ENCODE data around the gene ARHGAP6. TPM values are rescaled to one million over a fixed set of nuclear protein-coding genes. Genes with fewer than 3 reads are reported as not detected.

ARHGAP6 gene
- total and polyA plus RNA-seq, 2 donors (not counting 3 experiments of a cell fraction or from before 2014, with no cell fraction given): 0.69 to 0.83 TPM

- H3K4me1 ChIP-seq (ENCODE audit: control insufficient read depth, extremely low read depth, insufficient read depth, low read length): no peaks in the 10 kb centered on the region
- H3K36me3 ChIP-seq (ENCODE audit: control insufficient read depth in 2 of 2, extremely low read depth in 1 of 2, insufficient read depth in 2 of 2, low read length in 2 of 2): no peaks in the 10 kb centered on the region
- H3K4me2 ChIP-seq (ENCODE audit: insufficient read depth, low read length): no peak overlapping the region
- H3K79me2 ChIP-seq (ENCODE audit: control insufficient read depth, insufficient read depth, low read length): no peaks in the 10 kb centered on the region
- no peak overlapping the region for H3K27ac ChIP-seq (ENCODE audit: insufficient read depth, low read depth, low read length)
- no peak for FAIRE-seq
- H3K9me3 ChIP-seq (replicated peaks; ENCODE audit: control insufficient read depth, insufficient read depth, low read length): no peaks in the 10 kb centered on the region
- dilution Hi-C loops (cut with MboI; ENCODE audit: extremely low pct_ligation_motif_present, low sequenced_read_pairs) (no loop called here), intact Hi-C loops (cut with micrococcal nuclease) (no loop called here)
- no peaks in the 10 kb centered on the region for H3K9me1 ChIP-seq (replicated peaks; ENCODE audit: control insufficient read depth, extremely low read depth, insufficient read depth, low read length)
- no peak overlapping the region for H2AFZ ChIP-seq (ENCODE audit: low read depth, low read length)
- ChIA-PET POLR2A (no interaction called here), CTCF (no interaction called here)
- TF ChIP-seq JUN (IDR thresholded peaks at IDR 0.05; ENCODE audit: borderline replicate concordance, insufficient read depth, insufficient read length, low read depth): no peak
- no peak for TF ChIP-seq GATA2 (IDR thresholded peaks at IDR 0.05; ENCODE audit: insufficient read depth, insufficient read length, low read depth, low read length)
- no peak for TF ChIP-seq CTCF (IDR thresholded peaks at IDR 0.05; ENCODE audit: extremely low read depth in 1 of 2, insufficient read depth in 1 of 2, low read depth in 1 of 2, low read length in 2 of 2)
- no peak for TF ChIP-seq POLR2AphosphoS5 (IDR thresholded peaks at IDR 0.05; ENCODE audit: insufficient read depth, low read depth, low read length)
- TF ChIP-seq POLR2A (IDR thresholded peaks at IDR 0.05; ENCODE audit: low read depth, low read length): no peak
- no peak for TF ChIP-seq FOS (IDR thresholded peaks at IDR 0.05; ENCODE audit: borderline replicate concordance, insufficient read depth, low read length)
- no peak for TF ChIP-seq MAX (IDR thresholded peaks at IDR 0.05; ENCODE audit: insufficient read depth, insufficient read length)
- no peak for TF ChIP-seq MYC (IDR thresholded peaks at IDR 0.05; ENCODE audit: low read depth, low read length)
- H4K20me1 ChIP-seq (replicated peaks; ENCODE audit: control insufficient read depth, extremely low read depth, insufficient read depth, low read length): no peaks in the 10 kb centered on the region
- no peak overlapping the region for H3K9ac ChIP-seq (replicated peaks; ENCODE audit: extremely low read depth, insufficient read depth, low read length)
- H3K4me3 ChIP-seq (replicated peaks in 1 of 3; ENCODE audit: insufficient read depth in 1 of 3, low read depth in 1 of 3, low read length in 3 of 3): no peak overlapping the region
- BruUV-seq (replicated peaks): no TSS peak
- no peak for DNase-seq (ENCODE audit: low read depth, low spot score)
- no peaks in the 10 kb centered on the region for H3K27me3 ChIP-seq (ENCODE audit: control insufficient read depth in 2 of 2, insufficient read depth in 2 of 2, low read length in 2 of 2)
Observed at GRCh38 chrX:11269006-11269405, 396.7 kb downstream of the ARHGAP6 start.
